Uterus (tissue), 4 donors: ENCODE data around the gene IRF9. TPM values are rescaled to one million over a fixed set of nuclear protein-coding genes. Genes with fewer than 3 reads are reported as not detected.

Experiments
- DNase-seq, 2 donors: peaks; one replicate each; pipeline ENCODE4 v3.0.0-alpha.2; 2019 to 2020
- H3K27ac ChIP-seq, 2 donors: fragments of 200-600 bp; sonication (generic); 1 replicate in 1 of 2; 2 replicates in 1 of 2; pipeline ENCODE4 v1.5.1; 2016 to 2018
- H3K27me3 ChIP-seq, 2 donors: fragments of 200-600 bp; sonication (generic); one replicate each; pipeline ENCODE4 v1.5.1; 2018 to 2019; ENCODE audit warnings: control low read depth in 1 of 2
- H3K36me3 ChIP-seq, 2 donors: fragments of 200-600 bp; sonication (generic); one replicate each; pipeline ENCODE4 v1.5.1; 2019; ENCODE audit warnings: control low read depth in 1 of 2
- H3K4me1 ChIP-seq, 2 donors: fragments of 200-600 bp; sonication (generic); one replicate each; pipeline ENCODE4 v1.5.1; 2018 to 2019; ENCODE audit warnings: control low read depth in 1 of 2
- H3K4me3 ChIP-seq, 2 donors: fragments of 200-600 bp; sonication (generic); 1 replicate in 1 of 2; 2 replicates in 1 of 2; pipeline ENCODE4 v1.5.1; 2018 to 2019; ENCODE audit warnings: mild to moderate bottlenecking in 1 of 2
- H3K9me3 ChIP-seq, 2 donors: fragments of 200-600 bp; sonication (generic); one replicate each; pipeline ENCODE4 v1.5.1; 2019; ENCODE audit warnings: control low read depth in 1 of 2
- POLR2A ChIP-seq, 2 donors: fragments of 450-650 bp; IDR thresholded peaks; one replicate each; pipeline ENCODE4 v1.6.1; 2016; ENCODE audit warnings: antibody characterized with exemption in 2 of 2, mild to moderate bottlenecking in 1 of 2, moderate library complexity in 1 of 2
- intact Hi-C: fragments of 100-400 bp; cut with DNase I; formaldehyde crosslinking; loops from one replicate; pipeline ENCODE4 v1.15.1; 2023; ENCODE audit warnings: low total_unique reads
- total RNA-seq, 4 donors: library from RNA; depleted of rRNA in 3 of 4; stranded (reverse); fragments of >200 nt in 3 of 4; gene quantifications; one replicate each; pipeline versions ENCODE4 v1.1.0 to v1.2.4, GENCODE V29; 2014 to 2023
- TF ChIP-seq, protein P1 (sequence below), 4 experiments: fragments of 200-600 bp in 2 of 4; fragments of 450-650 bp in 2 of 4; sonication (generic) in 2 of 4; IDR thresholded peaks; one replicate each; pipeline ENCODE4 v1.5.1; 2016 to 2019; ENCODE audit warnings: antibody characterized with exemption in 4 of 4, mild to moderate bottlenecking in 2 of 4, moderate library complexity in 1 of 4
- donor health status: DM: yes; HTN: yes; CAD: no.

IRF9 gene
- total RNA-seq, 4 donors from 2014 or later: 33.2 to 205 (median 67.2) TPM

DNA sequence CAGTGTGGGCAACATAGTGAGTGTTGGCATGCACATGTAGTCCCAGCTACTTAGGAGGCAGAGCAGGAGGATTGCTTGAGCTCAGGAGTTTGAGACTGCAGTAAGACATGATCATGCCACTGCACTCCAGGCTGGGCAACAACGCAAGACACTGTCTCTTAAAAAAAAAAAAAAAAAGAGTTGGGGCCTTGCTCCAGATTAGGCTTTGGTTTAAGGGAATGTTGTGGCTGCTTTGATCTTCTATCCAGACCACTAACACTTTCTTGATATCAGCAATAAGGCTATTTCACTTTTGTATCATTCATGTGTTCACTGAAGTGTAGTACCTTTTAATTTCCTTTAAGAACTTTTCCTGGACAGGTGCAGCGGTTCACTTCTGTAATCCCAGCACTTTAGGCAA lies 33.4 kb upstream of the IRF9 start:
- TF ChIP-seq POLR2A (IDR thresholded peaks at IDR 0.05): no peak
- TF ChIP-seq, protein P1, sequence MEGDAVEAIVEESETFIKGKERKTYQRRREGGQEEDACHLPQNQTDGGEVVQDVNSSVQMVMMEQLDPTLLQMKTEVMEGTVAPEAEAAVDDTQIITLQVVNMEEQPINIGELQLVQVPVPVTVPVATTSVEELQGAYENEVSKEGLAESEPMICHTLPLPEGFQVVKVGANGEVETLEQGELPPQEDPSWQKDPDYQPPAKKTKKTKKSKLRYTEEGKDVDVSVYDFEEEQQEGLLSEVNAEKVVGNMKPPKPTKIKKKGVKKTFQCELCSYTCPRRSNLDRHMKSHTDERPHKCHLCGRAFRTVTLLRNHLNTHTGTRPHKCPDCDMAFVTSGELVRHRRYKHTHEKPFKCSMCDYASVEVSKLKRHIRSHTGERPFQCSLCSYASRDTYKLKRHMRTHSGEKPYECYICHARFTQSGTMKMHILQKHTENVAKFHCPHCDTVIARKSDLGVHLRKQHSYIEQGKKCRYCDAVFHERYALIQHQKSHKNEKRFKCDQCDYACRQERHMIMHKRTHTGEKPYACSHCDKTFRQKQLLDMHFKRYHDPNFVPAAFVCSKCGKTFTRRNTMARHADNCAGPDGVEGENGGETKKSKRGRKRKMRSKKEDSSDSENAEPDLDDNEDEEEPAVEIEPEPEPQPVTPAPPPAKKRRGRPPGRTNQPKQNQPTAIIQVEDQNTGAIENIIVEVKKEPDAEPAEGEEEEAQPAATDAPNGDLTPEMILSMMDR (IDR thresholded peaks at IDR 0.05): no peak
- no peak overlapping the region for H3K27ac ChIP-seq
- DNase-seq: no peak
- no peaks in the 10 kb centered on the region for H3K4me1 ChIP-seq
- H3K4me3 ChIP-seq: no peak overlapping the region
- no peaks in the 10 kb centered on the region for H3K9me3 ChIP-seq
- H3K36me3 ChIP-seq: no peaks in the 10 kb centered on the region
- intact Hi-C loops: no loop called here
- H3K27me3 ChIP-seq: no peaks in the 10 kb centered on the region

DNA sequence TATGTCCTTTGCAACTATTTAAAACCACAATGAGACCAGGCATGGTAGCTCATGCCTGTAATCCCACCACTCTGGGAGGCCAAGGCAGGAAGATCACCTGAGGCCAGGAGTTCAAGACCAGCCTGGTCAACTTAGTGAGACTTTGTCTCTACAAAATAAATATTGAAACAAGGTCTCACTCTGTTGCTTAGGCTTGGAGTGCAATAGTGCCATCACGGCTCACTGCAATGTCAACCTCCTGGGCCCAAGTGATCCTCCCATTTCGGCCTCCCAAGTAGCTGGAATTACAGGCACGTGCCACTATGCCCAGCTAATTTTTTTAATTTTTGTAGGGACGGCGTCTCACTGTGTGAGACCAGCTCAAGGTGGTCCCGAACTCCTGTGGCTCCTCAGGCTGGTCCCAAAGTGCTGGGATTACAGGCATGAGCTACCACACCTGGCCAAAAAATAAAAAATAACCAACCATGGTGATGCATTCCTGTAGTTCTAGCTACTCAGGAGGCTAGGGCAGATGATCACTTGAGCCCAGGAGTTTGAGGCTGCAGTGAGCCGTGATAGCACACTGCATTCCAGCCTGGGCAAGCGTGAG lies 31.6 kb upstream of the IRF9 start:
- H3K36me3 ChIP-seq: no peaks in the 10 kb centered on the region
- no peaks in the 10 kb centered on the region for H3K4me1 ChIP-seq
- intact Hi-C loops: no loop called here
- no peak overlapping the region for H3K27ac ChIP-seq
- H3K9me3 ChIP-seq: no peaks in the 10 kb centered on the region
- no peak overlapping the region for H3K4me3 ChIP-seq
- no peak for DNase-seq
- H3K27me3 ChIP-seq: no peaks in the 10 kb centered on the region
- TF ChIP-seq, protein P1 (IDR thresholded peaks at IDR 0.05): no peak
- TF ChIP-seq POLR2A (IDR thresholded peaks at IDR 0.05): no peak

DNA sequence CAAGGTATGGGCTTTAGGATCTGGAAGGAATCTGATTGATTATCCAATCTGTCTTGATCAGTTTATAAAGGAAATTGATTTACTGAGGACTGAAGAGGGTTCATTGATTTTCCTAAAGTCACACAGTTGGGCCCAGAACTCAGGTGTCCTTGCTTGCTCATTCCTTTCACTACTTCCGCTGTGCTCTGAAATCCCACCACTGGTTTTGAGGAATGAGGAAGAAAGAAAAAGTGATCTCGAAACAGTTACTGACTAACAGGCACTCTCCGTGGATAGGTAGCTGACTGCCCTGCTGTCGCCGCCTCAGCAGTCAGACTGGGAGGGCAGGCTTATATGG lies 30.7 kb upstream of the IRF9 start, which contains the start of gene FITM1:
FITM1 (plus strand) TSS at position 280 of the 337 bp plus-strand sequence. CDS start 905 bp downstream, outside the sequence.
- intact Hi-C loops: no loop called here

DNA sequence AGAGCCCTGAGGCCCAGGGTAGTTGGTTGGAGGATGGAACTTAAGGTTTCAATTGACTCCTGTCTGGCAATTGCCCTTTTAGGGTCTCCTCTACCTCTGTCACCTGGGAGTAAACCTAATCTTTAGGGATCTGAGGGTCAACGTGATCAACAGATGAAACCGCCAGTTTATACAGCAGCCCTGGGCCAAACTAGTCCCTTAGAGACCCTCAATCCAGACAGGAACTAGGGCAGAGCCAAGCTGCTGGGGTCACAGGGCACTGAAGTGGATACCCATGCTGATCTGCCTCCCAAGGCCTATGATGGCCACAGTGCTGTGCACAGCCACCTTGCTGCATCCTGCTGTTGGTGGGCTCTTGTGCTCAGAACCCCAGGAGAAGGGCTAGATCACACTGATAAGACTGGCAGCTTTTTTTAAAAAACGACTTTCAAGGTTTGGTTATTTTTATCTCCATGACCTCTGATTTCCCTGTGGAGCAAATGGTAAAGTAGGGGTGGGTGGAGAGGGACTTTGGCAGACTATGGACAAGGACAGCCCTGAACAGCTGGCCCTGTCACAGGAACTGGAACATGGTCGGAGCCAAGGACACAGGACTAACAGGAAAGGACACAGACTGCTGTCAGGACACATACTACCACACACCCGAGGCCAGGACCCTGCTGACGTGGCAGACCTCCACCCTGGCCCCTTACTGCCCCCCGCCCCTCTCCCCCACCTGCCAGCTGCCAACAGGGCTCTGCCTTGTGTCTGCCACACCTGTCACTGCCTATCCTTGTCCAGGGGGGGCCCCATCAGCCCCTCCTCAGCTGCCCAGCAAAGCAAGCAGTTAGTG lies 30.1 kb upstream of the IRF9 start:
- TF ChIP-seq POLR2A (IDR thresholded peaks at IDR 0.05): no peak
- TF ChIP-seq, protein P1 (IDR thresholded peaks at IDR 0.05): no peak
- H3K4me1 ChIP-seq: no peaks in the 10 kb centered on the region
- no peak for DNase-seq
- no peaks in the 10 kb centered on the region for H3K27me3 ChIP-seq
- H3K9me3 ChIP-seq: no peaks in the 10 kb centered on the region
- H3K36me3 ChIP-seq: no peaks in the 10 kb centered on the region
- peak overlapping the region; percentile 30 for H3K27ac ChIP-seq
- intact Hi-C loops: no loop called here
- H3K4me3 ChIP-seq: no peak overlapping the region

More for the DNA sequence above, 30.7 kb upstream of the IRF9 start, which contains the start of gene FITM1:
- Histone ChIP-seq H3K36me3 (no peaks in the 10 kb centered on the region), H3K4me3 (no peak within 1 kb of the TSS), H3K27me3 (no peaks in the 10 kb centered on the region), H3K9me3 (no peaks in the 10 kb centered on the region), H3K27ac (peak within 1 kb of the TSS; percentile 30), H3K4me1 (no peaks in the 10 kb centered on the region)
- TF ChIP-seq POLR2A (IDR thresholded peaks at IDR 0.05): no peak
- TF ChIP-seq, protein P1 (IDR thresholded peaks at IDR 0.05): no peak
- no peak for DNase-seq

DNA sequence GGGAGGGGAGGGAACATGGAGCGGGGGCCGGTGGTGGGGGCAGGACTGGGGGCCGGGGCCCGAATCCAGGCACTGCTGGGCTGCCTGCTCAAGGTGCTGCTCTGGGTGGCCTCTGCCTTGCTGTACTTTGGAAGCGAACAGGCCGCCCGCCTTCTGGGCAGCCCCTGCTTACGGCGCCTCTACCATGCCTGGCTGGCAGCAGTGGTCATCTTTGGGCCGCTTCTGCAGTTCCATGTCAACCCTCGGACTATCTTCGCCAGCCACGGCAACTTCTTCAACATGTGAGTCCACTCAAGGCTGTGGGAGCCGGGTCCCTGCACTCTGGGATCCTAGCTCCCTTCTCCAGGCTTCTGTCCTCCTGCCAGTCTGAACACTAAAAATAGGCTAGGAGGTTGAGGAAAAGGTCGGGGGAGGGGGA lies 29.5 kb upstream of the IRF9 start:
- H3K27me3 ChIP-seq: no peaks in the 10 kb centered on the region
- peak overlapping the region; percentile 30 for H3K27ac ChIP-seq
- no peaks in the 10 kb centered on the region for H3K36me3 ChIP-seq
- H3K9me3 ChIP-seq: no peaks in the 10 kb centered on the region
- intact Hi-C loops: no loop called here
- peaks cover 0 to under 1% of the 10 kb centered on the region in 2 donors for H3K4me1 ChIP-seq
- no peak for DNase-seq
- H3K4me3 ChIP-seq: no peak overlapping the region
- TF ChIP-seq POLR2A (IDR thresholded peaks at IDR 0.05): no peak
- TF ChIP-seq, protein P1 (IDR thresholded peaks at IDR 0.05): no peak
